ENCODE measurements around the gene ENO4. TPM values are rescaled to one million over a fixed set of nuclear protein-coding genes. Genes with fewer than 3 reads are reported as not detected.

ENO4 gene
- total RNA-seq, 1 experiment from 2014 or later: 0.42 TPM

GRCh38 chr10:116853287-116853686, 4.0 kb downstream of the ENO4 start:
- no peak overlapping the region for H3K27ac Mint-ChIP-seq
- ChIA-PET POLR2A (no interaction called here), CTCF (interaction anchor here (0.7 to 0.9 kb wide), 3 partner anchors 35 to 366 kb away, joined by 3 read pairs; no protein-coding TSS in a partner anchor)
- TF ChIP-seq FOXK1 (CRISPR knock-in tag; IDR thresholded peaks at IDR 0.05) (no peak), TEAD1 (CRISPR knock-in tag; IDR thresholded peaks at IDR 0.05) (no peak), ATF1 (CRISPR knock-in tag; IDR thresholded peaks at IDR 0.05) (no peak), ZSCAN18 (CRISPR knock-in tag; IDR thresholded peaks at IDR 0.05) (no peak), ZNF532 (CRISPR knock-in tag; IDR thresholded peaks at IDR 0.05; ENCODE audit: borderline replicate concordance) (no peak), ZNF671 (CRISPR knock-in tag; IDR thresholded peaks at IDR 0.05) (no peak), CREB1 (CRISPR knock-in tag; IDR thresholded peaks at IDR 0.05) (no peak), GTF2I (CRISPR knock-in tag; conservative IDR thresholded peaks at IDR 0.05) (no peak), NR3C1 (CRISPR knock-in tag; conservative IDR thresholded peaks at IDR 0.05; ENCODE audit: low read depth) (no peak), NFYB (CRISPR knock-in tag; conservative IDR thresholded peaks at IDR 0.05; ENCODE audit: low read depth) (no peak), ESRRA (CRISPR knock-in tag; IDR thresholded peaks at IDR 0.05; ENCODE audit: borderline replicate concordance) (no peak), HMGA2 (CRISPR knock-in tag; IDR thresholded peaks at IDR 0.05) (no peak), ATF6 (CRISPR knock-in tag; IDR thresholded peaks at IDR 0.05) (no peak), PRDM15 (CRISPR knock-in tag; IDR thresholded peaks at IDR 0.05) (no peak), TEAD4 (CRISPR knock-in tag; IDR thresholded peaks at IDR 0.05) (no peak), EMX1 (CRISPR knock-in tag; IDR thresholded peaks at IDR 0.05) (no peak), AR (CRISPR knock-in tag; IDR thresholded peaks at IDR 0.05) (no peak), ELF4 (CRISPR knock-in tag; IDR thresholded peaks at IDR 0.05; ENCODE audit: low read depth) (no peak), SMAD3 (CRISPR knock-in tag; IDR thresholded peaks at IDR 0.05; ENCODE audit: borderline replicate concordance) (no peak)
- peaks cover 6% of the 10 kb centered on the region for H3K36me3 Mint-ChIP-seq
- ATAC-seq (no peak), DNase-seq (ENCODE audit: low spot score) (no peak)
- H3K27me3 Mint-ChIP-seq (ENCODE audit: low read depth): peaks cover 20% of the 10 kb centered on the region
- peaks cover 10% of the 10 kb centered on the region for H3K9me3 Mint-ChIP-seq
- peaks cover 14% of the 10 kb centered on the region for H3K4me1 Mint-ChIP-seq
- H3K4me3 Mint-ChIP-seq: no peak overlapping the region

All from WTC11 (cell line).